K562 (cell line): Measurements from ENCODE around the gene ZNF284.

Source experiments
- CTCF ChIP-seq, 3 experiments: IDR thresholded peaks in 2 of 3; conservative IDR thresholded peaks in 1 of 3; 2 replicates each; pipeline ENCODE4 v1.5.1; 2011 to 2012; ENCODE audit warnings: low read length in 3 of 3, mild to moderate bottlenecking in 3 of 3, control low read depth in 2 of 3, improper control_type of control experiment in 1 of 3, inconsistent platforms in 1 of 3, low read depth in 1 of 3, mixed read lengths in 1 of 3, moderate library complexity in 1 of 3; ENCODE audit not compliant: insufficient read depth in 2 of 3
- JUND ChIP-seq, 2 experiments: IDR thresholded peaks; 2 replicates in 1 of 2; 3 replicates in 1 of 2; pipeline ENCODE4 v1.6.1; 2011; ENCODE audit warnings: borderline replicate concordance in 2 of 2, low read depth in 2 of 2, low read length in 2 of 2, improper control_type of control experiment in 1 of 2, missing biosample characterization in 1 of 2, missing genetic modification characterization in 1 of 2, missing genetic modification reagents in 1 of 2
- MYC ChIP-seq, 2 experiments: fragments of 250-450 bp in 1 of 2; sonication (Bioruptor Pico) in 1 of 2; IDR thresholded peaks; 2 replicates each; pipeline versions ENCODE4 v1.5.1 to v1.6.1; 2012 to 2021; ENCODE audit warnings: low read depth in 2 of 2, borderline replicate concordance in 1 of 2, improper control_type of control experiment in 1 of 2, low read length in 1 of 2, mild to moderate bottlenecking in 1 of 2, moderate library complexity in 1 of 2
- PCBP1 ChIP-seq: fragments of 200-400 bp; formaldehyde crosslinking; IDR thresholded peaks from 2 replicates; pipeline ENCODE4 v1.6.1; 2018; ENCODE audit warnings: mild to moderate bottlenecking, low read depth, low read length; ENCODE audit not compliant: poor library complexity, severe bottlenecking
- TEAD4 ChIP-seq, 2 experiments: sonication (generic) in 1 of 2; formaldehyde crosslinking in 1 of 2; IDR thresholded peaks; 2 replicates each; pipeline versions ENCODE4 v1.6.1 to v1.8.0; 2012 to 2022; ENCODE audit warnings: borderline replicate concordance in 1 of 2, inconsistent platforms in 1 of 2, low read length in 1 of 2, mild to moderate bottlenecking in 1 of 2, missing genetic modification reagents in 1 of 2
- U2AF1 ChIP-seq: fragments of 200-400 bp; formaldehyde crosslinking; optimal IDR thresholded peaks from 2 replicates; pipeline ENCODE3; 2017; ENCODE audit warnings: mild to moderate bottlenecking, low read depth, low read length, moderate library complexity
- USF2 ChIP-seq: sonication (generic); formaldehyde crosslinking; IDR thresholded peaks from 2 replicates; pipeline ENCODE4 v1.5.0; 2020; ENCODE audit warnings: missing genetic modification reagents
- ZBTB26 ChIP-seq: fragments of 450-650 bp; formaldehyde crosslinking; IDR thresholded peaks from 2 replicates; pipeline ENCODE4 v1.4.0; 2022; ENCODE audit warnings: missing genetic modification characterization
- ZBTB40 ChIP-seq, 2 experiments: fragments of 450-650 bp in 1 of 2; sonication (generic) in 1 of 2; formaldehyde crosslinking in 1 of 2; IDR thresholded peaks; 2 replicates each; pipeline versions ENCODE4 v1.7.1 to v1.9.0; 2016 to 2022; ENCODE audit warnings: inconsistent platforms in 1 of 2, mild to moderate bottlenecking in 1 of 2, missing genetic modification reagents in 1 of 2
- ZNF224 ChIP-seq: sonication (generic); formaldehyde crosslinking; IDR thresholded peaks from 2 replicates; pipeline ENCODE4 v1.8.0; 2022; ENCODE audit warnings: mild to moderate bottlenecking, missing genetic modification reagents

GRCh38 chr19:44076325-44076724 lies 4.4 kb downstream of the ZNF284 start:
- TF ChIP-seq USF2 (CRISPR knock-in tag) (no peak), PCBP1 (no peak), ZBTB26 (CRISPR knock-in tag) (no peak), U2AF1 (no peak), JUND (IDR thresholded peaks at IDR 0.05; ENCODE audit: borderline replicate concordance, low read depth, low read length) (no peak), JUND (tag; IDR thresholded peaks at IDR 0.05; ENCODE audit: borderline replicate concordance, low read depth, low read length) (no peak), CTCF (IDR thresholded peaks at IDR 0.05 in 2 of 3, conservative IDR thresholded peaks at IDR 0.05 in 1 of 3; ENCODE audit: insufficient read depth in 2 of 3, low read depth in 1 of 3, low read length in 3 of 3) (no peak), ZBTB40 (IDR thresholded peaks at IDR 0.05) (no peak), ZBTB40 (CRISPR knock-in tag; IDR thresholded peaks at IDR 0.05) (no peak), ZNF224 (CRISPR knock-in tag) (no peak), MYC (IDR thresholded peaks at IDR 0.05; ENCODE audit: low read depth, low read length) (no peak), MYC (CRISPR knock-in tag; IDR thresholded peaks at IDR 0.05; ENCODE audit: borderline replicate concordance, low read depth) (no peak), TEAD4 (IDR thresholded peaks at IDR 0.05; ENCODE audit: low read length) (no peak), TEAD4 (CRISPR knock-in tag; IDR thresholded peaks at IDR 0.05; ENCODE audit: borderline replicate concordance) (no peak)
